ENCODE data around the gene MFAP5. TPM values are rescaled to one million over a fixed set of nuclear protein-coding genes. Genes with fewer than 3 reads are reported as not detected.
A peak's percentile ranks its signal among the peaks of the same experiment; 100 is the strongest.

MFAP5 gene
- total and polyA plus RNA-seq, 7 experiments from 2014 or later, result not detected

DNA sequence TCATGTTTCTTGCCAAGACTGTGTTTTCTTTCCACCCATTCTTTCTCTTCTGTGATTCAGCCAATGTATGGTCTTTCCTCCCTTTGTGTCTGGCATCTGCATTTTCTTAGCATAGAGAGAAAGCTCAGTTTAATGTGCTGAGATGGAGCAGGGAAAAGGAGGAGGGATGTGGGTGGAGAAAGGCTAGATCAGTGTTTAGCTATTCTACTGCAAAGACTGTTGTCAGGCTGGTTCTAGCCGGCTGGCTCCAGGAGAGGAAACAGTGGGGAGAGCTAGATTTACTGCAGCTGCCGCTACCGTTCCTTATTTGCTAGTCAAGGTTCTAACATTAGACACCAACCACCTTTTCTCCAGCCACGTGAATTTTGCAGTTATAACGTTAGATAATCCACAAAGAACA, 29.9 kb upstream of the MFAP5 start:
- CTCF ChIA-PET, result no interaction called here
- Histone ChIP-seq H3K36me3 (ENCODE audit: control insufficient read depth in 2 of 3, insufficient read depth in 3 of 3, low read length in 3 of 3) (no peaks in the 10 kb centered on the region), H3K27ac (ENCODE audit: low read depth, low read length) (no peak overlapping the region), H3K4me3 (ENCODE audit: low read length) (no peak overlapping the region), H3K9me3 (ENCODE audit: control insufficient read depth in 2 of 3, low read length in 3 of 3) (no peaks in the 10 kb centered on the region), H3K4me1 (ENCODE audit: control insufficient read depth in 2 of 2, insufficient read depth in 2 of 2, low read length in 2 of 2) (peaks cover 0 to 9% of the 10 kb centered on the region in 2 donors), H3K27me3 (ENCODE audit: control insufficient read depth in 2 of 2, insufficient read depth in 2 of 2, low read length in 2 of 2) (no peaks in the 10 kb centered on the region)
- Mint-ChIP-seq H3K27me3 (peaks cover 0 to 65% (median 0%) of the 10 kb centered on the region in 5 donors), H3K27ac (peak overlapping the region in 8 of 9 donors; percentile 11 to 77 (median 48)), H3K9me3 (no peaks in the 10 kb centered on the region), H3K36me3 (no peaks in the 10 kb centered on the region), H3K4me1 (peaks cover 4 to 31% (median 26%) of the 10 kb centered on the region in 7 donors), H3K4me3 (peak overlapping the region in 4 of 10 donors; percentile 4 to 39 (median 26))
- intact Hi-C loops (cut with micrococcal nuclease), result loop anchor here in 1 of 2 donors (10.0 kb wide), 1 partner anchor 1922 kb away; the partner anchor contains the start of gene MAGOHB
- POLR2A ChIA-PET, result no interaction called here
- DNase-seq (peak in 4 of 9 donors; percentile 15 to 25 (median 20)), ATAC-seq (no peak)

DNA sequence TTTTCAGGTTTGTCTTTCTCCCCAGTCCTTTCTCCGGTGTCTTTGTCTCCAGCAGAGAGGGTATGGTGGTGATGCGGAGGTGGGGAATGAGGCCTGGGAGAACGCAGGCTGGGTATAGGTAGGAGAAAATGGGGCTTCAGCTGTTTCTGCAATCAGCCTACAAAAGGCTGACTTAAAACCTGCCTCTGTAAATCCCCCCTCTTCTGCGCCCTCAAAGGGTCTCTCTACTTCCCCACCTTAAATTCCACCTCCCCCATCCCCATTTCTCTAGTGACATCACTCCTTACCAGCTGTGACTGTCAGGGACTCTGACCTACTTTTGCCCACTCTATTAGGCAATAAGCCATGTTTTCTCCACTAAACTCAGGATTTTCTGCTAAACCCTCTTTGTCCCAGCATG, 27.1 kb upstream of the MFAP5 start:
- H3K27ac ChIP-seq (ENCODE audit: low read depth, low read length), result no peak overlapping the region
- H3K9me3 ChIP-seq (ENCODE audit: control insufficient read depth in 2 of 3, low read length in 3 of 3), result no peaks in the 10 kb centered on the region
- no peaks in the 10 kb centered on the region for H3K36me3 ChIP-seq (ENCODE audit: control insufficient read depth in 2 of 3, insufficient read depth in 3 of 3, low read length in 3 of 3)
- Mint-ChIP-seq H3K27me3 (peaks cover 0 to 46% (median 0%) of the 10 kb centered on the region in 5 donors), H3K9me3 (no peaks in the 10 kb centered on the region), H3K36me3 (no peaks in the 10 kb centered on the region), H3K4me1 (peaks cover 0 to 17% (median 13%) of the 10 kb centered on the region in 7 donors), H3K4me3 (no peak overlapping the region), H3K27ac (peak overlapping the region in 1 of 9 donors; percentile 13)
- no peak overlapping the region for H3K4me3 ChIP-seq (ENCODE audit: low read length)
- no peaks in the 10 kb centered on the region for H3K27me3 ChIP-seq (ENCODE audit: control insufficient read depth in 2 of 2, insufficient read depth in 2 of 2, low read length in 2 of 2)
- DNase-seq, result no peak
- peaks cover 0 to 9% of the 10 kb centered on the region in 2 donors for H3K4me1 ChIP-seq (ENCODE audit: control insufficient read depth in 2 of 2, insufficient read depth in 2 of 2, low read length in 2 of 2)
- ATAC-seq, result no peak
- intact Hi-C loops (cut with micrococcal nuclease), result loop anchor here in 1 of 2 donors (10.0 kb wide), 1 partner anchor 1925 kb away; the partner anchor contains the start of gene MAGOHB
- ChIA-PET POLR2A (no interaction called here), CTCF (no interaction called here)

DNA sequence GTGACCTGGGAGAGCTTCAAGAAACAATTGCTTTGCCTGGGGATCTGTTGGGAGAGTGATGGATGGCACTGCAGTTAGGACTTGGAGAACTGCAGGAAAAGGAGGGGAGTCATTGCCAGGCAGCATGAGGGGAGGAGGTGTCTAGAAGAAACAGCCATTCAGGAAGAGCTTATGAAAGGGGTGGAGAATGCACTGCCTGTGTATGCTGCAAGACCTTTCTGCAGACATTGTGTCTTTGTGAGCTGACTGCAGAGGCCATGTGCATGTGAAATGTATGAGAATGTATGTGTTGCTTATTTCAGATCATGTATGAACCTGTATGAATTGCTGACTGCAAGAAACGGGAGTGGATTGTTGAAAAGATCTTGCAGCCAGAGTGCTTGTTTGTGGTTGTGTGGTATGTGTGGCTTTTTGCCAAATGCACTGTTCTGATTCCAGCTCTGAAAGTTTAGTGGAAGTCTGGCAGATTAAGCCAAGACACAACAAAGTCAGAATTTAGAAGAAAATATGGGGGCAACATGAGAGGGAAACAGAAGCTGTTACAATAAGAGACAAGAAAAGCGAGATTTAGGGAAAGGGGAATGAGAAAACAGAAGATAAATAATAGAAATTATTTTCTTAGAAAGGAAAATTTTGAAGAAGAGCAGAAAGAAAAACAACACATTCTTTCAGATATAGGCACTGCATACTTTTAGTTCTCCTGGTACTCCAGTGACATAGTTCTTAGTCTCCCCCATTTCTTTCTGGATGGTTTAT, 25.4 kb upstream of the MFAP5 start:
- intact Hi-C loops (cut with micrococcal nuclease), result no loop called here
- no peak overlapping the region for H3K27ac ChIP-seq (ENCODE audit: low read depth, low read length)
- peaks cover 0 to 8% of the 10 kb centered on the region in 2 donors for H3K4me1 ChIP-seq (ENCODE audit: control insufficient read depth in 2 of 2, insufficient read depth in 2 of 2, low read length in 2 of 2)
- H3K4me1 Mint-ChIP-seq, result peaks cover 0 to 15% (median 10%) of the 10 kb centered on the region in 7 donors
- H3K9me3 ChIP-seq (ENCODE audit: control insufficient read depth in 2 of 3, low read length in 3 of 3), result no peaks in the 10 kb centered on the region
- H3K9me3 Mint-ChIP-seq, result no peaks in the 10 kb centered on the region
- no peak overlapping the region for H3K4me3 Mint-ChIP-seq
- POLR2A ChIA-PET, result interaction anchor here (1.8 kb wide), 1 partner anchor 12 kb away, joined by 9 read pairs; no protein-coding TSS in a partner anchor
- H3K4me3 ChIP-seq (ENCODE audit: low read length), result no peak overlapping the region
- H3K27me3 Mint-ChIP-seq, result peaks cover 0 to 38% (median 0%) of the 10 kb centered on the region in 5 donors
- H3K27me3 ChIP-seq (ENCODE audit: control insufficient read depth in 2 of 2, insufficient read depth in 2 of 2, low read length in 2 of 2), result no peaks in the 10 kb centered on the region
- DNase-seq (peak in 4 of 9 donors; percentile 14 to 16 (median 14)), ATAC-seq (peak; percentile 55)
- CTCF ChIA-PET, result interaction anchor here (0.7 to 1.2 kb wide), 2 partner anchors 202 to 362 kb away, joined by 3 to 6 read pairs; no protein-coding TSS in a partner anchor
- no peaks in the 10 kb centered on the region for H3K36me3 Mint-ChIP-seq
- H3K36me3 ChIP-seq (ENCODE audit: control insufficient read depth in 2 of 3, insufficient read depth in 3 of 3, low read length in 3 of 3), result no peaks in the 10 kb centered on the region
- no peak overlapping the region for H3K27ac Mint-ChIP-seq

DNA sequence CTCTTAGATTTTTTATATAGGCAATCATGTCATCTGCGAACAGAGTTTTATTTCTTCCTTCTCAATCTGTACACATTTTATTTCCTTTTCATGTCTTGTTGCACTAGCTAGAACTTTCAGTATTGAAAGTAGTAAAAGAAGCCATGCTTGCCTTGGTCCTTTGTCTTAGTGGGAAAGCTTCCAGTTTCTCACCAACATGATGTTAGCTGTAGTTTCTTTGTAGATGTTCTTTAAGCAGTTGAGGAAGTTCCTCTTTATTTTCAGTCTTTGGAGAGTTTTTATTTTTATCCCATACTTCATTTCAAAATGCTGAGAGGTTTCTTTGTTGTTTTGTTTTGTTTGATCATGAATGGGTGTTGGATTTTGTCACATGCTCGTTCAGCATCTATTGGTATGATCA, 22.4 kb upstream of the MFAP5 start:
- H3K9me3 ChIP-seq (ENCODE audit: control insufficient read depth in 2 of 3, low read length in 3 of 3), result no peaks in the 10 kb centered on the region
- H3K36me3 ChIP-seq (ENCODE audit: control insufficient read depth in 2 of 3, insufficient read depth in 3 of 3, low read length in 3 of 3), result no peaks in the 10 kb centered on the region
- DNase-seq, result no peak
- Mint-ChIP-seq H3K4me3 (no peak overlapping the region), H3K27ac (peak overlapping the region in 2 of 9 donors; percentile 33 to 70), H3K27me3 (peaks cover 0 to 22% (median 0%) of the 10 kb centered on the region in 5 donors), H3K9me3 (no peaks in the 10 kb centered on the region), H3K36me3 (no peaks in the 10 kb centered on the region), H3K4me1 (peaks cover 0 to 3% (median 0%) of the 10 kb centered on the region in 7 donors)
- CTCF ChIA-PET, result interaction anchor here (1.0 to 1.9 kb wide), 6 partner anchors 30 to 366 kb away, joined by 3 to 10 read pairs (median 4); no protein-coding TSS in a partner anchor
- H3K27me3 ChIP-seq (ENCODE audit: control insufficient read depth in 2 of 2, insufficient read depth in 2 of 2, low read length in 2 of 2), result no peaks in the 10 kb centered on the region
- H3K27ac ChIP-seq (ENCODE audit: low read depth, low read length), result no peak overlapping the region
- POLR2A ChIA-PET, result interaction anchor here (0.7 to 1.0 kb wide), 2 partner anchors 9 to 58 kb away, joined by 3 to 4 read pairs; no protein-coding TSS in a partner anchor
- peaks cover 0 to 4% of the 10 kb centered on the region in 2 donors for H3K4me1 ChIP-seq (ENCODE audit: control insufficient read depth in 2 of 2, insufficient read depth in 2 of 2, low read length in 2 of 2)
- intact Hi-C loops (cut with micrococcal nuclease), result no loop called here
- ATAC-seq, result no peak
- no peak overlapping the region for H3K4me3 ChIP-seq (ENCODE audit: low read length)

DNA sequence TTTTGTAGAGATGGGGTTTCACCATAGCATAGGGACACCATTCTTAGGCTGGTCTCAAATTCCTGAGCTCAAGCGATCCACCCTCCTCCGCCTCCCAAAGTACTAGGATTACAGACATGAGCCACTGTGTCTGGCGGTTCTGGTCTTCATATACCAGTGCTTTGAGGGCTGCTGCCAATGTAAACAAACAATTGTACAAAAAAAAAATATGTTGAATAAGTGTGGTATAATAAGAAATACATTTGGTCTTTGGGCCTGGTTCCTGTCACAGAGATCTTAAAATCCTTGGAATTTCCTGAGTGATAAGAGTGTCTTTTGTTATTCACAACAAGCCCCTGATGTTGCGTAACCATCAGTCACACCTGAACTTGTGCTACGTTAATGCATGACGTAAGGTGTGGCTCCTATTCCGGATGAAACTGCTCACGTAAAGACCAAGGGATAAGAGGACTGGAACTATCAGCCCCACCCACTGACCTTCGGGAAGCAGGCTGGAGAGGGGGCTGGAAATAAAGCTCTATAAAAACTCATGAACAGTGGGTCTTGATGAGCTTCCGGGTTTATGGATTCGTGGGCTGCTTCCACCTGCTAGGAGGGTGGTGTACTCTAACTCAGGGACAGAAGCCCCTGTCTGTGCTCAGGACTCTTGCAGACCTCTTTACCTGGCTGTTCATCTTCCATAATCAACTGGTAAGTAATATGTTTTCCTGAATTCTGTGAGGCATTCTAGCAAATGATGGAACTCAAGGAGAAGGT, 18.7 kb upstream of the MFAP5 start:
- CTCF ChIA-PET, result interaction anchor here (0.6 to 2.6 kb wide), 13 partner anchors 8 to 385 kb away, joined by 3 to 28 read pairs (median 4); no protein-coding TSS in a partner anchor
- Mint-ChIP-seq H3K4me3 (no peak overlapping the region), H3K36me3 (no peaks in the 10 kb centered on the region), H3K27ac (no peak overlapping the region), H3K9me3 (no peaks in the 10 kb centered on the region), H3K27me3 (peaks cover 0 to 14% (median 0%) of the 10 kb centered on the region in 5 donors), H3K4me1 (peaks cover 0 to 5% (median 0%) of the 10 kb centered on the region in 7 donors)
- H3K27ac ChIP-seq (ENCODE audit: low read depth, low read length), result no peak overlapping the region
- no peaks in the 10 kb centered on the region for H3K36me3 ChIP-seq (ENCODE audit: control insufficient read depth in 2 of 3, insufficient read depth in 3 of 3, low read length in 3 of 3)
- H3K4me1 ChIP-seq (ENCODE audit: control insufficient read depth in 2 of 2, insufficient read depth in 2 of 2, low read length in 2 of 2), result no peaks in the 10 kb centered on the region
- DNase-seq (no peak), ATAC-seq (no peak)
- no peak overlapping the region for H3K4me3 ChIP-seq (ENCODE audit: low read length)
- POLR2A ChIA-PET, result interaction anchor here (0.6 kb wide), 1 partner anchor 137 kb away, joined by 3 read pairs; no protein-coding TSS in a partner anchor
- no peaks in the 10 kb centered on the region for H3K9me3 ChIP-seq (ENCODE audit: control insufficient read depth in 2 of 3, low read length in 3 of 3)
- H3K27me3 ChIP-seq (ENCODE audit: control insufficient read depth in 2 of 2, insufficient read depth in 2 of 2, low read length in 2 of 2), result no peaks in the 10 kb centered on the region
- intact Hi-C loops (cut with micrococcal nuclease), result no loop called here

DNA sequence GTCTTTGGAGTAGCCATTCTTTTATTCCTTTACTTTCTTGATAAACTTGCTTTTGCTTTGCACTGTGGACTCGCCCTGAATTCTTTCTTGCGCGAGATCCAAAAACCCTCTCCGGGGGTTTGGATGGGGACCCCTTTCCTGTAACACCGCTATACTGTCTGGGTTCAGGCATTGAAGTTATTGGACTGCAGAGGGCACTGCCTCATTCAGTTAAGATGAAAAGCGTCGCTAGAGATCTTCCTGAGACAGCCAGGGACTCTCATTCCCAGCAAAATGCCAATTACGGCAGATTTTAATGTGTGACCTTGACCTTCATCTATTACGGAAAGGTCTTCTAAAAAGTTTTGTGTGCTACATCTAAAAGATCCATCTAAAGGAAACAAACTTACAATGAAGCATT, 17.9 kb upstream of the MFAP5 start:
- H3K36me3 ChIP-seq (ENCODE audit: control insufficient read depth in 2 of 3, insufficient read depth in 3 of 3, low read length in 3 of 3), result no peaks in the 10 kb centered on the region
- H3K27me3 ChIP-seq (ENCODE audit: control insufficient read depth in 2 of 2, insufficient read depth in 2 of 2, low read length in 2 of 2), result no peaks in the 10 kb centered on the region
- intact Hi-C loops (cut with micrococcal nuclease), result no loop called here
- CTCF ChIA-PET, result interaction anchor here (1.8 to 2.6 kb wide), 3 partner anchors 16 to 371 kb away, joined by 6 to 28 read pairs (median 7); no protein-coding TSS in a partner anchor
- peaks cover 0 to 14% (median 0%) of the 10 kb centered on the region in 5 donors for H3K27me3 Mint-ChIP-seq
- no peak overlapping the region for H3K27ac Mint-ChIP-seq
- no peak overlapping the region for H3K4me3 Mint-ChIP-seq
- peaks cover 0 to 9% (median 4%) of the 10 kb centered on the region in 7 donors for H3K4me1 Mint-ChIP-seq
- no peaks in the 10 kb centered on the region for H3K9me3 ChIP-seq (ENCODE audit: control insufficient read depth in 2 of 3, low read length in 3 of 3)
- H3K4me3 ChIP-seq (ENCODE audit: low read length), result no peak overlapping the region
- no peaks in the 10 kb centered on the region for H3K9me3 Mint-ChIP-seq
- H3K4me1 ChIP-seq (ENCODE audit: control insufficient read depth in 2 of 2, insufficient read depth in 2 of 2, low read length in 2 of 2), result peaks cover 0 to under 1% of the 10 kb centered on the region in 2 donors
- no peak for DNase-seq
- no peaks in the 10 kb centered on the region for H3K36me3 Mint-ChIP-seq
- no peak for ATAC-seq
- H3K27ac ChIP-seq (ENCODE audit: low read depth, low read length), result no peak overlapping the region
- POLR2A ChIA-PET, result interaction anchor here (0.6 kb wide), 1 partner anchor 55 kb away, joined by 4 read pairs; no protein-coding TSS in a partner anchor
